CD4-positive, alpha-beta T cell (primary cell): Measurements from ENCODE around the gene RAB15. TPM values are rescaled to one million over a fixed set of nuclear protein-coding genes. Genes with fewer than 3 reads are reported as not detected.

Experiments used
- ATAC-seq: fragments of 200-7000 bp; cut with Tn5 transposase; one replicate; pipeline ENCODE4 v1.10.0; 2022; ENCODE audit warnings: mild to moderate bottlenecking; ENCODE audit not compliant: poor library complexity
- CTCF ChIA-PET: fragments of 350-600 bp; sonication (Branson Sonifier 250); formaldehyde crosslinking; loops from one replicate; lab custom pipeline; 2021; ENCODE audit warnings: antibody characterized with exemption, inconsistent platforms; lab: Charles Lee
- POLR2A ChIA-PET: fragments of 350-600 bp; sonication (Branson Sonifier 250); formaldehyde crosslinking; loops from one replicate; lab custom pipeline; 2021; ENCODE audit warnings: antibody characterized with exemption, inconsistent platforms; lab: Charles Lee
- DNase-seq, 14 experiments: peaks; one replicate each; pipeline ENCODE4 v3.0.0-alpha.2; 2013 to 2020; ENCODE audit warnings: mixed read lengths in 2 of 14
- H3K27ac ChIP-seq, 2 donors: one replicate each; pipeline versions ENCODE4 v1.5.1 to v1.7.0; 2013; ENCODE audit warnings: low read length in 2 of 2, low read depth in 1 of 2, mild to moderate bottlenecking in 1 of 2
- H3K27me3 ChIP-seq, 2 experiments: 1 replicate in 1 of 2; 2 replicates in 1 of 2; pipeline versions ENCODE4 v1.6.1 to v1.7.0; 2013; ENCODE audit warnings: low read length in 2 of 2, control low read depth in 1 of 2, mild to moderate bottlenecking in 1 of 2, moderate library complexity in 1 of 2; ENCODE audit not compliant: insufficient read depth in 2 of 2, control insufficient read depth in 1 of 2
- H3K36me3 ChIP-seq: one replicate; pipeline ENCODE4 v1.6.1; 2013; ENCODE audit warnings: low read length, control low read depth; ENCODE audit not compliant: insufficient read depth
- H3K4me1 ChIP-seq: one replicate; pipeline ENCODE4 v1.6.1; 2013; ENCODE audit warnings: low read length, control low read depth; ENCODE audit not compliant: insufficient read depth
- H3K4me3 ChIP-seq: one replicate; pipeline ENCODE4 v1.5.1; 2013; ENCODE audit warnings: mild to moderate bottlenecking, low read length, moderate library complexity
- H3K9me3 ChIP-seq, 2 experiments: 1 replicate in 1 of 2; 2 replicates in 1 of 2; pipeline versions ENCODE4 v1.6.1 to v1.7.0; 2013; ENCODE audit warnings: low read length in 2 of 2, mild to moderate bottlenecking in 2 of 2, control low read depth in 1 of 2, moderate library complexity in 1 of 2; ENCODE audit not compliant: control insufficient read depth in 1 of 2, insufficient read depth in 1 of 2
- H3K27ac Mint-ChIP-seq: one replicate; pipeline ENCODE4 v1.8.0; 2020; ENCODE audit warnings: mixed read lengths
- H3K27me3 Mint-ChIP-seq: one replicate; pipeline ENCODE4 v1.8.0; 2021; ENCODE audit warnings: mixed read lengths
- H3K36me3 Mint-ChIP-seq: one replicate; pipeline ENCODE4 v1.8.0; 2021; ENCODE audit warnings: low read depth, mixed read lengths
- H3K4me1 Mint-ChIP-seq: one replicate; pipeline ENCODE4 v1.8.0; 2021; ENCODE audit warnings: low read depth, mixed read lengths
- H3K4me3 Mint-ChIP-seq: one replicate; pipeline ENCODE4 v1.8.0; 2020; ENCODE audit warnings: mild to moderate bottlenecking, mixed read lengths
- H3K9me3 Mint-ChIP-seq: one replicate; pipeline ENCODE4 v1.8.0; 2020; ENCODE audit warnings: mixed read lengths
- intact Hi-C, 2 experiments: fragments of 100-400 bp; cut with DNase I in 1 of 2; cut with micrococcal nuclease in 1 of 2; formaldehyde crosslinking; loops; one replicate each; pipeline versions ENCODE4 v1.15.1 to v1.9.0; 2023 to 2025; cut with DNase I, micrococcal nuclease
- total RNA-seq, 174 experiments: library from RNA in 2 of 174; stranded (reverse) in 2 of 174; gene quantifications; one replicate each; pipeline ENCODE4 v1.2.3 and lab custom pipeline; 2021 to 2026
- TF ChIP-seq, protein P1 (sequence below): fragments of 200-600 bp; IDR thresholded peaks from one replicate; pipeline ENCODE4 v1.8.0; 2022; ENCODE audit warnings: antibody characterized with exemption, mild to moderate bottlenecking

The RAB15 gene
- total RNA-seq, 2 experiments from 2014 or later = 2.6 to 3.8 TPM

DNA sequence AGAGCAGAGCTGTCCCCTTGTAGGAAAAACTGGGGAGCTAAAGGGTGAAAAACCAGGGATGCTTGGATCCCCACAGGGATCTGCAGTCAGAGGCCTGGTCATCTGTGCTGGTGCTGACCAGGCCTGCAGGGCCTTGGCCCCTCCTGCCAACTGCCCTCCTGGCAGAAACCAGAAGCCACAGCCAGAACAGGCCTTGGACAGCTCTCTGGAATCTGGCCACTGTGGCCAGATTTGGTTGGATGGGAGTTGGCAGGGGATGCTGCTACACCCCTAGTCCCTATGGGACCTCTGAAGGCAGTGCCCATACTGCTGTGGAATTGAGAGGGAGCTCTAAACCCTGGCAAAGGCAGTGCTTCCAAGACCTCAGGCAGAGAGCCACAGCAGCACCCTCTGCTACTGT, 20.4 kb downstream of the RAB15 start:
- Mint-ChIP-seq H3K4me1 (peaks cover 17% of the 10 kb centered on the region), H3K27ac (no peak overlapping the region), H3K4me3 (no peak overlapping the region), H3K36me3 (peaks cover 30% of the 10 kb centered on the region), H3K9me3 (no peaks in the 10 kb centered on the region), H3K27me3 (no peaks in the 10 kb centered on the region)
- H3K4me3 ChIP-seq = no peak overlapping the region
- H3K9me3 ChIP-seq = no peaks in the 10 kb centered on the region
- H3K36me3 ChIP-seq = peaks cover 31% of the 10 kb centered on the region
- peaks cover 6% of the 10 kb centered on the region for H3K4me1 ChIP-seq
- intact Hi-C loops = no loop called here
- no peak for ATAC-seq
- no peak overlapping the region for H3K27ac ChIP-seq
- TF ChIP-seq, protein P1, sequence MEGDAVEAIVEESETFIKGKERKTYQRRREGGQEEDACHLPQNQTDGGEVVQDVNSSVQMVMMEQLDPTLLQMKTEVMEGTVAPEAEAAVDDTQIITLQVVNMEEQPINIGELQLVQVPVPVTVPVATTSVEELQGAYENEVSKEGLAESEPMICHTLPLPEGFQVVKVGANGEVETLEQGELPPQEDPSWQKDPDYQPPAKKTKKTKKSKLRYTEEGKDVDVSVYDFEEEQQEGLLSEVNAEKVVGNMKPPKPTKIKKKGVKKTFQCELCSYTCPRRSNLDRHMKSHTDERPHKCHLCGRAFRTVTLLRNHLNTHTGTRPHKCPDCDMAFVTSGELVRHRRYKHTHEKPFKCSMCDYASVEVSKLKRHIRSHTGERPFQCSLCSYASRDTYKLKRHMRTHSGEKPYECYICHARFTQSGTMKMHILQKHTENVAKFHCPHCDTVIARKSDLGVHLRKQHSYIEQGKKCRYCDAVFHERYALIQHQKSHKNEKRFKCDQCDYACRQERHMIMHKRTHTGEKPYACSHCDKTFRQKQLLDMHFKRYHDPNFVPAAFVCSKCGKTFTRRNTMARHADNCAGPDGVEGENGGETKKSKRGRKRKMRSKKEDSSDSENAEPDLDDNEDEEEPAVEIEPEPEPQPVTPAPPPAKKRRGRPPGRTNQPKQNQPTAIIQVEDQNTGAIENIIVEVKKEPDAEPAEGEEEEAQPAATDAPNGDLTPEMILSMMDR = no peak
- no peaks in the 10 kb centered on the region for H3K27me3 ChIP-seq
- DNase-seq = no peak
- CTCF ChIA-PET = no interaction called here
- POLR2A ChIA-PET = interaction anchor here (1.2 kb wide), 1 partner anchor 15 kb away, joined by 3 read pairs; no protein-coding TSS in a partner anchor

DNA sequence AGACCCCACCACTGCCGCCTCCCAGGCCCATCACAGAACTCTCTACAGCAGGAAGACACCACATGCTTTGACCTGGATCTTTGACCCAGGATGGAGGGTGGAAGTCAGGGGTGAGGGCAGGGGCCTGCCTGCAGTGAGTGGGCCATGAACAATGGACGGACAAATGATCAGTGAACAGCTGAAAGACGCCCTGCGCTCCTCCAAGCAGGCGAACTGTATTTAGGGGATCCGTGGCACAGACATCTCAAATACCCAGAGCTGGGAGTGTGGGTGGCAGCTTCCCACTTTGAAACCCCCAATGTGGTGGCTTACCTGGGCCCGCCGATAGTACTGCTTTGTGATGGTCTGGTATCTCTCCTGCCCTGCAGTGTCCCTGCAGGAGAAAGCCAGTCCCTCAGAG, 20.8 kb downstream of the RAB15 start:
- peaks cover 34% of the 10 kb centered on the region for H3K36me3 Mint-ChIP-seq

DNA sequence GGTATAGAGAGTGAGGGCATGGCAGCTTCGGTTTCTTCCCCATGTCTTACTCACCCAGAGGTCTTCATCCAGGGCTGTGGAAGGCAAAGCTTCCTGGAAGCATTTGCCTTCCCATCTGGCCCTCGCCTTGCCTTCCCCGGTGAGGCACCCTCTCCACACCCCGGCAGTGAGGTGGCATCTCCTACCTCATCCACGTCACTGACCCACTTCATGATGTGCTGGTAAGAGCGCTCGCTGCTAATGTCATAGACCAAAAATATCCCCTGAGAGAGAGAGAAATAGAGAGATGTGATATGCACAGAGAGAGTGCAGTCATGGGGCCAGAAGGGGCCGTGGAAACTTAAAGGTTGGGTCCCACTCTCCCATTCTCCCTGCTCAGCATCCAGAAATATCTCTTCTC, 21.2 kb downstream of the RAB15 start:
- Histone ChIP-seq H3K9me3 (no peaks in the 10 kb centered on the region), H3K27me3 (no peaks in the 10 kb centered on the region), H3K4me3 (no peak overlapping the region), H3K27ac (no peak overlapping the region), H3K4me1 (peaks cover 9% of the 10 kb centered on the region), H3K36me3 (peaks cover 37% of the 10 kb centered on the region)
- ATAC-seq = no peak
- Mint-ChIP-seq H3K4me1 (peaks cover 26% of the 10 kb centered on the region), H3K9me3 (no peaks in the 10 kb centered on the region), H3K36me3 (peaks cover 38% of the 10 kb centered on the region), H3K27ac (no peak overlapping the region), H3K4me3 (no peak overlapping the region), H3K27me3 (no peaks in the 10 kb centered on the region)
- TF ChIP-seq, protein P1 = no peak
- POLR2A ChIA-PET = interaction anchor here (1.2 kb wide), 1 partner anchor 15 kb away, joined by 3 read pairs; no protein-coding TSS in a partner anchor
- CTCF ChIA-PET = no interaction called here
- no peak for DNase-seq
- intact Hi-C loops = no loop called here

More for the DNA sequence above, 20.8 kb downstream of the RAB15 start:
- Mint-ChIP-seq H3K4me1 (peaks cover 22% of the 10 kb centered on the region), H3K4me3 (no peak overlapping the region), H3K9me3 (no peaks in the 10 kb centered on the region), H3K27me3 (no peaks in the 10 kb centered on the region), H3K27ac (no peak overlapping the region)
- CTCF ChIA-PET = no interaction called here
- no peak for ATAC-seq
- Histone ChIP-seq H3K27me3 (no peaks in the 10 kb centered on the region), H3K4me3 (no peak overlapping the region), H3K9me3 (no peaks in the 10 kb centered on the region), H3K36me3 (peaks cover 36% of the 10 kb centered on the region), H3K4me1 (peaks cover 9% of the 10 kb centered on the region), H3K27ac (no peak overlapping the region)
- TF ChIP-seq, protein P1 = no peak
- DNase-seq = no peak
- POLR2A ChIA-PET = interaction anchor here (1.2 kb wide), 1 partner anchor 15 kb away, joined by 3 read pairs; no protein-coding TSS in a partner anchor
- intact Hi-C loops = no loop called here
